ENCODE data around the gene DNMT1.

DNMT1 gene

GRCh38 chr19:10227026-10227971 is 32.5 kb upstream of the DNMT1 start:
- DNase-seq (ENCODE audit: low read depth) = no peak
- H3K4me3 ChIP-seq (ENCODE audit: low read depth, low read length) = no peak overlapping the region
- no peak for TF ChIP-seq CTCF (IDR thresholded peaks at IDR 0.05; ENCODE audit: control insufficient read depth, extremely low read depth, insufficient read depth)

GRCh38 chr19:10226376-10227025 is 31.7 kb upstream of the DNMT1 start:
- no peak for DNase-seq (ENCODE audit: low read depth)
- no peak for TF ChIP-seq CTCF (IDR thresholded peaks at IDR 0.05; ENCODE audit: control insufficient read depth, extremely low read depth, insufficient read depth)
- H3K4me3 ChIP-seq (ENCODE audit: low read depth, low read length) = no peak overlapping the region

GRCh38 chr19:10226021-10226375 is 31.2 kb upstream of the DNMT1 start:
- no peak for DNase-seq (ENCODE audit: low read depth)
- H3K4me3 ChIP-seq (ENCODE audit: low read depth, low read length) = no peak overlapping the region

GRCh38 chr19:10224337-10224736 is 29.6 kb upstream of the DNMT1 start:
- no peak for TF ChIP-seq CTCF (IDR thresholded peaks at IDR 0.05; ENCODE audit: control insufficient read depth, extremely low read depth, insufficient read depth)
- H3K4me3 ChIP-seq (ENCODE audit: low read depth, low read length) = no peak overlapping the region
- no peak for DNase-seq (ENCODE audit: low read depth)

More at GRCh38 chr19:10226021-10226375, 31.2 kb upstream of the DNMT1 start:
- no peak for TF ChIP-seq CTCF (IDR thresholded peaks at IDR 0.05; ENCODE audit: control insufficient read depth, extremely low read depth, insufficient read depth)

- TF ChIP-seq CTCF (IDR thresholded peaks at IDR 0.05; ENCODE audit: control insufficient read depth, extremely low read depth, insufficient read depth) = no peak
- H3K4me3 ChIP-seq (ENCODE audit: low read depth, low read length) = no peak overlapping the region
- DNase-seq (ENCODE audit: low read depth) = no peak
These were observed 28.9 kb upstream of the DNMT1 start for GRCh38 chr19:10223488-10224213.

GRCh38 chr19:10222201-10222890 is 27.6 kb upstream of the DNMT1 start:
- TF ChIP-seq CTCF (IDR thresholded peaks at IDR 0.05; ENCODE audit: control insufficient read depth, extremely low read depth, insufficient read depth) = no peak
- DNase-seq (ENCODE audit: low read depth) = no peak
- no peak overlapping the region for H3K4me3 ChIP-seq (ENCODE audit: low read depth, low read length)
